Measurements from ENCODE around the gene POLK.
"Not testable (repeated sequence)": the region's sequence is repeated elsewhere in the genome, so short reads cannot be mapped to it uniquely, and the experiment has no call there.

POLK gene

DNA sequence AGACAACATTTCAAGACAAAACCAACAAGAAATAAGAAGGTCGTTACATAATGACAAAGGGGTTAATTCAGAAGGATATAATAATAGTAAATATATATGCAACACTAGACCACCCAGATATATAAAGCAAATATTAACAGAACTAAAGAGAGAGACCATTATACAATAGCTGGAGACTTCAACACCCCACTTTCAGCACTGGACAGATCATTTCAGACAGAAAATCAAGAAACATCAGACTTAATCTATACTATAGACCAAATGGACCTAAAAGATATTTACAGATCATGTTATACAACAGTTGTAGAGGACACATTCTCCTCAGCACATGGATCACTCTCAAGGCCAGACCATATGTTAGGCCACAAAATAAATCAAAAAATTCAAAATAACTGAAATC is 27.1 kb upstream of the POLK start:
- Histone ChIP-seq H3K27me3 (ENCODE audit: control insufficient read depth, insufficient read depth, low read length) (no peaks in the 10 kb centered on the region), H3K36me3 (ENCODE audit: control insufficient read depth, insufficient read depth, low read length) (no peaks in the 10 kb centered on the region), H3K27ac (ENCODE audit: low read depth, low read length) (no peak overlapping the region), H3K4me1 (ENCODE audit: control insufficient read depth, insufficient read depth, low read length) (no peaks in the 10 kb centered on the region), H3K9ac (ENCODE audit: low read length) (no peak overlapping the region), H3K4me3 (ENCODE audit: low read length) (no peak overlapping the region)

DNA sequence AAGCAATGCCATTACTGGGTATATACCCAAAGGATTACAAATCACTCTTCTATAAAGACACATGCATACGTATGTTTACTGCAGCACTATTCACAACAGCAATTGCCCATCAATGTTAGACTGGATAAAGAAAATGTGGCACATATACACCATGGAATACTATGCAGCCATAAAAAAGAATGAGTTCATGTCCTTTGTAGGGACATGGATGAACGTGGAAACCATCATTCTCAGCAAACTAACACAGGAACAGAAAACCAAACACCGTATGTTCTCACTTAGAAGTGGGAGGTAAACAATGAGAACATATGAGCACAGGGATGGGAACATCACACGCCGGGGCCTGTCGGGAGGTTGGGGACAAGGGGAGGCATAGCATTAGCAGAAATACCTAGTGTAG is 21.8 kb upstream of the POLK start:
- not testable (repeated sequence) for H3K9ac ChIP-seq (ENCODE audit: low read length); H3K27me3 ChIP-seq (ENCODE audit: control insufficient read depth, insufficient read depth, low read length); H3K27ac ChIP-seq (ENCODE audit: low read depth, low read length); H3K4me3 ChIP-seq (ENCODE audit: low read length); H3K36me3 ChIP-seq (ENCODE audit: control insufficient read depth, insufficient read depth, low read length); H3K4me1 ChIP-seq (ENCODE audit: control insufficient read depth, insufficient read depth, low read length)

DNA sequence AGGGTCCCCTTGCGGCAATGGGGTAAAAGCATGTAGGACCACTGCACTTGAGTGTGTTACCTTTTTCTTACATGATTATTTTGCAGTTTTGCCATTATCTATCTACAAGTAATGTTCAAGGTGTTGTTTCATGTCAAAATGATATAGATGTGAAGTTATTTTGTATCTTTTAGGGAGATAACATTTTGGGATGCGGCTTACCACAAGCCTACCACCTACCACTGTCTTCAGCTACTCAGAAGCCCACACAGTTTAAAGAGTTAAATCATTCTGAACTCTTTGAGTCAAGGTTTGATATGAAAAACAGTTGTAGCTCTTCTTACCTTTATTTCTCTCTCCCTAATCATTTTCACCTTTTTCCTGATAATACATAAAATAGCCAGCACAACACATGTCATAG is 20.1 kb upstream of the POLK start:
- H3K27ac ChIP-seq (ENCODE audit: low read depth, low read length), result no peak overlapping the region
- no peaks in the 10 kb centered on the region for H3K4me1 ChIP-seq (ENCODE audit: control insufficient read depth, insufficient read depth, low read length)
- no peaks in the 10 kb centered on the region for H3K27me3 ChIP-seq (ENCODE audit: control insufficient read depth, insufficient read depth, low read length)
- H3K9ac ChIP-seq (ENCODE audit: low read length), result no peak overlapping the region
- H3K36me3 ChIP-seq (ENCODE audit: control insufficient read depth, insufficient read depth, low read length), result no peaks in the 10 kb centered on the region
- no peak overlapping the region for H3K4me3 ChIP-seq (ENCODE audit: low read length)

DNA sequence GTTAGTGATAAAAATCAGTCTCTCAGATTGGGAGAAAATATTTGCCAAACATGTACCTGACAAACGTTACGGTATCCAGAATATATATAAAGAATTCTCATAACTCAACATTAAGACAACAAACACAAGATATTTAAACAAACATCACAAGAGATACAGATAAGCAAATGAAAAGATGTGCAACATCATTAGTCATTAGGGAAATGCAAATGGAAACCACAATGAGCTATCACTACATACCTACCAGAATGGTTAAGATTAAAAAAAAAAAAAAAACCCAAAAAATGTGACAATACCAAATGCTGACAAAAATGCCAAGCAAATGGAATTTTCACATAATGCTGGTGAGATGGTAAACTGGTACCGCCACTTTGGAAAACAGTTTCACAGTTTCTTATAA is 15.7 kb upstream of the POLK start:
- Histone ChIP-seq H3K36me3 (ENCODE audit: control insufficient read depth, insufficient read depth, low read length) (peaks cover 3% of the 10 kb centered on the region), H3K4me1 (ENCODE audit: control insufficient read depth, insufficient read depth, low read length) (no peaks in the 10 kb centered on the region), H3K27me3 (ENCODE audit: control insufficient read depth, insufficient read depth, low read length) (no peaks in the 10 kb centered on the region)

DNA sequence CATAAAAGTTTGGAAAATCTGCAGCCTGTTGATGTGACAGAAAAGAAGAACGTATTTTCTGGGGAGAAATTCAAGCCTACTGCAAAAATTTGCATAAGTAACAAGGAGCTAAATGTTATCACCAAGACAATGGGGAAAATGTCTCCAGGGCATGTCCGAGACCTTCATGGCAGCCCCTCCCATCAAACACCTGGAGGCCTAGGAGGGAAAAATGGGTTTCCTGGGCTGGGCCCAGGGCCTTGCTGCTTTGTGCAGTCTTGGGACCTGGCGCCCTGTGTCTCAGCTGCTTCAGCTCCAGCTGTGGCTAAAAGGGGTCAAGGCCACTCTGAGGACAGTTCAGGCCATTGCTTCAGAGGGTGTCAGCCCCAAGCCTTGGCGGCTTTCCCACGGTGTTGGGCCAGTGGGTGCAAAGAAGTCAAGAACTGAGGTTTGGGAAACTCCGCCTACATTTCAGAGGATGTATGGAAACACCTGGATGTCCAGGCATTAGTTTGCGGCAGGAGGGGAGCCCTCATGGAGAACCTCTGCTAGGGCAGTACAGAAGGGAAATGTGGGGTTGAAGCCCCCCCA is 13.4 kb upstream of the POLK start:
- H3K4me1 ChIP-seq (ENCODE audit: control insufficient read depth, insufficient read depth, low read length), result no peaks in the 10 kb centered on the region
- no peaks in the 10 kb centered on the region for H3K27me3 ChIP-seq (ENCODE audit: control insufficient read depth, insufficient read depth, low read length)
- no peak overlapping the region for H3K27ac ChIP-seq (ENCODE audit: low read depth, low read length)
- peaks cover 3% of the 10 kb centered on the region for H3K36me3 ChIP-seq (ENCODE audit: control insufficient read depth, insufficient read depth, low read length)
- H3K9ac ChIP-seq (ENCODE audit: low read length), result no peak overlapping the region
- H3K4me3 ChIP-seq (ENCODE audit: low read length), result no peak overlapping the region

More for the DNA sequence above, 15.7 kb upstream of the POLK start:
- Histone ChIP-seq H3K27ac (ENCODE audit: low read depth, low read length) (no peak overlapping the region), H3K4me3 (ENCODE audit: low read length) (no peak overlapping the region), H3K9ac (ENCODE audit: low read length) (no peak overlapping the region)

DNA sequence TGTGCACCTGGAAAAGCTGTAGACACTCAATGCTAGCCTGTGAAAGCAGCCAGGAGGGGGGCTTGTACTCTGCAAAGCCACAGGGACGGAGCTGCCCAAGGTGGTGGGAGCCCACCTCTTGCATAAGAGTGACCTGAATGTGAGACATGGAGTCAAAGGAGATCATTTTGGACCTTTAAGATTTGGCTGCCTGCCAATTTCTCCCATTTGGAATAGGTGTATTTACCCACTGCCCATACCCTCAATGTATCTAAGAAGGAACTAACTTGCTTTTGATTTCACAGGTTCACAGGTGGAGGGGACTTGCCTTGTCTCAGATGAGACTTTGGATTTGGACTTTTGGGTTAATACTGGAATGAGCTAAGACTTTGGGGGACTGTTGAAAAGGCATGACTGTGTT is 12.8 kb upstream of the POLK start:
- H3K4me1 ChIP-seq (ENCODE audit: control insufficient read depth, insufficient read depth, low read length); H3K9ac ChIP-seq (ENCODE audit: low read length); H3K4me3 ChIP-seq (ENCODE audit: low read length); H3K36me3 ChIP-seq (ENCODE audit: control insufficient read depth, insufficient read depth, low read length); H3K27me3 ChIP-seq (ENCODE audit: control insufficient read depth, insufficient read depth, low read length); H3K27ac ChIP-seq (ENCODE audit: low read depth, low read length): not testable (repeated sequence)

DNA sequence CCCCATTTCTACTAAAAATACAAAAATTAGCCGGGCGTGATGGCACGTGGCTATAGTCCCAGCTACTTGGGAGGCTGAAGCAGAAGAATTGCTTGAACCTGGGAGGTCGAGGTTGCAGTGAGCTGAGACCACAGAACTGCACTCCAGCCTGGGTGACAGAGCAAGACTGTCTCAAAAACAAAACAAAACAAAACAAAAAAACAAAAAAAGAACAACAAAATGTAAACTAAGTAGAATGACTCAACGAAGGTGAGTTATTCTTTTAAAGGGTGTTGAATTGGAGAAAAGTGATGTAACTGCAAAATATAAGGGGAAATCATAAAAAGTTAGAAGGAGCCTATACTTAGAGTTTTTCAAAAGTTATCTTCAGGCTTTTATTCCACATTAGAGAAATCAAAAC is 6.6 kb upstream of the POLK start:
- not testable (repeated sequence) for H3K4me1 ChIP-seq (ENCODE audit: control insufficient read depth, insufficient read depth, low read length); H3K27me3 ChIP-seq (ENCODE audit: control insufficient read depth, insufficient read depth, low read length); H3K9ac ChIP-seq (ENCODE audit: low read length); H3K4me3 ChIP-seq (ENCODE audit: low read length); H3K27ac ChIP-seq (ENCODE audit: low read depth, low read length); H3K36me3 ChIP-seq (ENCODE audit: control insufficient read depth, insufficient read depth, low read length)

DNA sequence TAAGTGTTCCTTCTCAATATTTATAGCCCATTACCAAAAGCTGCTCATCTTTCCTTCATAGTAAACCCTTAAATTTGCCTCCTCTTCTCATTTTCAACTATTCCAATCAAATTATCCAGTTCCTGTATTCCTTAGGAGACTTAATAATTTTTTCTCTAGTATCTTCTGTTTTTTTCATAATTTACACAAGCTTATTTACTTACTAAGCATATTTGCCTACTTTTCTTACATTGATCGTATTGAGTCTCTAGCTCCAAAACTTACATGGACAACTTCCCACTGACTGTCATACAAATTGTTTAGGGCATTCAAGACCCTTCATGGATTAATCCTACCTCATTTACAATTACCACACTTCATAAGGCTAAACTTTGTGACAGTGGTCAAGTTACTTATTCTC is 3.9 kb upstream of the POLK start:
- Histone ChIP-seq H3K4me3 (ENCODE audit: low read length) (no peak overlapping the region), H3K36me3 (ENCODE audit: control insufficient read depth, insufficient read depth, low read length) (no peaks in the 10 kb centered on the region), H3K27me3 (ENCODE audit: control insufficient read depth, insufficient read depth, low read length) (no peaks in the 10 kb centered on the region), H3K4me1 (ENCODE audit: control insufficient read depth, insufficient read depth, low read length) (peaks cover 6% of the 10 kb centered on the region), H3K27ac (ENCODE audit: low read depth, low read length) (no peak overlapping the region), H3K9ac (ENCODE audit: low read length) (no peak overlapping the region)

DNA sequence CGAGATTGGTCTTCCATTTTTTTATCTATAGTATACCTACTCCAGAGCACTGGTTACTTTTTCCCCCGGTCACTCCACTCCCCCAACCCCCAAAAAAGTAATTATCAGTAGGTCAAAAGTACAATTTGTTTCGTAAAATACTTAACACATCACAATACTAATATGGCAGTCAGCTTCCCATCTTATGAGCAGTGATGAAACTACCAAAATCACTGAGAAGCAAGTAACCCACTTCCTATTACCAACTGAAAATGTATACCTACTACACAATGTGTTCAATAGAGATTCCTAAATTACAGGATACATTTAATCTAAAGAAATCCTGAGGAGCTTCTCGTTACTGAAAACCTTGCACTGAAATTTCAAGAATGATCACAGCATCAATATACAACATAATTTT is 2.1 kb upstream of the POLK start:
- Histone ChIP-seq H3K27me3 (ENCODE audit: control insufficient read depth, insufficient read depth, low read length) (no peaks in the 10 kb centered on the region), H3K4me3 (ENCODE audit: low read length) (peak overlapping the region; percentile 93), H3K4me1 (ENCODE audit: control insufficient read depth, insufficient read depth, low read length) (peaks cover 7% of the 10 kb centered on the region), H3K9ac (ENCODE audit: low read length) (no peak overlapping the region), H3K36me3 (ENCODE audit: control insufficient read depth, insufficient read depth, low read length) (no peaks in the 10 kb centered on the region), H3K27ac (ENCODE audit: low read depth, low read length) (no peak overlapping the region)

DNA sequence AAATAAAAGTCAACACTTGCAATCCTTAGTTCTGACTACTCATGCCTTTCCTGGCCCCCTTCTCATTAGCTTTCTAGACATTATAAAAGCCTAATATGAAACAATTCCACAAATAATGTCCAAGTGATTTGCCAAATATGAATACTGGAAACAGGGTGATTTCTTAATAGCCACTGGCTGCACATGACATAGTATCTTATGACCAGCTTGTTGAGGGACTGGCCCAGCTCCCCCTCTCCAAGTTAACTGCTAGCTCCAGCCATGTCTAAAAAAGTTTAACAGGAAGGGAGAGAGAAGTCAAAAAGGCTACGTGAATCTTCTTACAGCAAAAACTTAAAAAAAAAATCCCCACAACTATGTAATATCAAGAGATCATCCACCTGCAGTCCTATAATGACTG is 1.7 kb upstream of the POLK start:
- Histone ChIP-seq H3K4me1 (ENCODE audit: control insufficient read depth, insufficient read depth, low read length) (peaks cover 7% of the 10 kb centered on the region), H3K36me3 (ENCODE audit: control insufficient read depth, insufficient read depth, low read length) (no peaks in the 10 kb centered on the region), H3K27me3 (ENCODE audit: control insufficient read depth, insufficient read depth, low read length) (no peaks in the 10 kb centered on the region), H3K27ac (ENCODE audit: low read depth, low read length) (no peak overlapping the region), H3K4me3 (ENCODE audit: low read length) (peak overlapping the region; percentile 93), H3K9ac (ENCODE audit: low read length) (no peak overlapping the region)

DNA sequence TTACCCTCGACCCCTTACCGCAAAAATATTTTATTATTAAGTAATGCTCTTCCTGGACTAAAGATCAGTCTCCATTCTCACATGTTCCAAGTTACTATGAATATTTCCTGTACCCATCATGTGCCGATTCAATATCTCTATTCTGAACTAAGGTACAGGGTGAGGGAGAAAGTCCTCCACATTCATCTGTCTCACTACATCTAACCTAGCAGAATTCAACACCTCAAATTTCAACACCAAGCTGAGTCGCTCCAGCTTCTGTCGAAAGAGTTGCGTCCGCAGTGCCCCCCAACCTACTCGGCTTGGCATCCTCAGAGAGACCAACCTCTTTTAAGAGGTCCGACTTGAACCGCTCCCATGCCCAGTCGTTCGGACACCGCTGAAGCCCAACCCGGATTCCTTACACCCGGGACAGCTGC is 1.3 kb upstream of the POLK start:
- H3K36me3 ChIP-seq (ENCODE audit: control insufficient read depth, insufficient read depth, low read length), result no peaks in the 10 kb centered on the region
- H3K9ac ChIP-seq (ENCODE audit: low read length), result peak overlapping the region; percentile 45
- peaks cover 7% of the 10 kb centered on the region for H3K4me1 ChIP-seq (ENCODE audit: control insufficient read depth, insufficient read depth, low read length)
- peak overlapping the region; percentile 92 for H3K27ac ChIP-seq (ENCODE audit: low read depth, low read length)
- no peaks in the 10 kb centered on the region for H3K27me3 ChIP-seq (ENCODE audit: control insufficient read depth, insufficient read depth, low read length)
- peak overlapping the region; percentile 93 for H3K4me3 ChIP-seq (ENCODE audit: low read length)

DNA sequence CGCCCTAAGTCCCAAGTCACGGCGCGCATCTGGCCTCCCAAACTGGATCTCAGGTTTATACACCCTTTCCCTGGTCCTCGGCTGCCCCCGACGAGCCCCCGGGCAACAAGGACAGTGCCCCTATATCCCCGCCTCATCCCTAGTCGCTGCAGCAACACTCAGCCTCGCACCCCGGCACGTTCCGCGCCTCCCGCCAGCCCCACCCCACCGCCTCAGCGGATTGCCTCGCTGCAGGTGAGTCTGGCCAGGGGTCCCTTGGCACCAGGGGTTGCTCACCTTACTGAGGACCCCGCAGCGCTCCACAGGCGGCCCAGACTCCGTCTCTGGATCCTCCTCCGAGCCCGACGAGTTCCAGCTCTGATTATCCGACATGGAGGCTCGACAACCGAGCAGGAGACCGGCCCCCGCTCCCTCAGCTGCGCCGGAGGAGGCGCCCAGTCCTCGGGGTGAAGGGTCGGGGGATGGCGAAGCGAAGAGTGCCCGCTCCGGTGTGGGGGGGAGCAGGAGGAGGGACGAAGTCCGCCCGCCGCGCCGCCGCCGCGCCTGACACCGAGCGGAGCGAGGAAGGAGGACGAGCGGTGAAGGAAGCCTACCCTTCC is 756 bp upstream of the POLK start:
- Histone ChIP-seq H3K36me3 (ENCODE audit: control insufficient read depth, insufficient read depth, low read length) (no peaks in the 10 kb centered on the region), H3K27me3 (ENCODE audit: control insufficient read depth, insufficient read depth, low read length) (no peaks in the 10 kb centered on the region), H3K9ac (ENCODE audit: low read length) (peak overlapping the region; percentile 45), H3K27ac (ENCODE audit: low read depth, low read length) (peak overlapping the region; percentile 92), H3K4me1 (ENCODE audit: control insufficient read depth, insufficient read depth, low read length) (peaks cover 7% of the 10 kb centered on the region), H3K4me3 (ENCODE audit: low read length) (peak overlapping the region; percentile 93)

DNA sequence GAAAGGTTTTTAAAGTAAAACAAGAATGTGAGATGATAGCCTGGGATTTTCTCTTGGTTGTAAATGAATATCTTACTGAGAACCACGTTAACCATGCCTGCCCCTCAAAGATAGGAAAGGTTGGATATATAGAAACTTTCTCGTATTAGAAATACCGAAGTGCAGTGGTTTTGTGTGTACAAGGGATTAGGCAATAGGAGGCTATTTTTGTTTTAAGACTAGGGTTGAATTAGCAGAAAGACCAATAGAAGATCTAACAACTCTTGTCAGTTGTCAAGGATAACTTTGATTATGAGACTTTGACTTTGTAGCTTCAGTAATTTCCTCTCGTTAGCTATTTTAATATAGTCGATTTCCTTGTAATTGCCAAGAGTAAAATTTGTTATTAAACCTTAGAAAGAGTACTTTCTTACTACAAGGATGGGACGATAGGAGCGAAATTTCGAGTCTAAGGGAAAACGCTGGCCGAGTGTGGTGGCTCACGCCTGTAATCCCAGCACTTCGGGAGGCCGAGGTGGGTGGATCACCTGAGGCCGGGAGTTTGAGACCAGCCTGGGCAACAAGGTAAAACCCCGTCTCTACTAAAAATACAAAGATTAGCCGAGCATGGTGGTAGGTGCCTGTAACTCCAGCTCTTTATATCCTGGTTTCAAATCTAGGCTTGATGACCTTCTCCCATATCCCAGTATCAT is 838 bp downstream of the POLK start:
- H3K4me3 ChIP-seq (ENCODE audit: low read length), result peak overlapping the region; percentile 98
- no peak overlapping the region for H3K9ac ChIP-seq (ENCODE audit: low read length)
- H3K4me1 ChIP-seq (ENCODE audit: control insufficient read depth, insufficient read depth, low read length), result peaks cover 7% of the 10 kb centered on the region
- peak overlapping the region; percentile 90 for H3K27ac ChIP-seq (ENCODE audit: low read depth, low read length)
- no peaks in the 10 kb centered on the region for H3K27me3 ChIP-seq (ENCODE audit: control insufficient read depth, insufficient read depth, low read length)
- no peaks in the 10 kb centered on the region for H3K36me3 ChIP-seq (ENCODE audit: control insufficient read depth, insufficient read depth, low read length)

All from rectal smooth muscle tissue (tissue), 1 donor.